GM18519 (cell line): ENCODE results near the gene MAN1C1.

Experiments
- ATAC-seq: cut with Tn5 transposase; IDR thresholded peaks from one replicate; pipeline ENCODE4 v1.9.1; 2021; ENCODE audit warnings: mild to moderate bottlenecking, moderate library complexity; ENCODE audit not compliant: unreplicated experiment, low FRiP score

MAN1C1 gene

GRCh38 chr1:25750923-25751605 lies 134.5 kb downstream of the MAN1C1 start:
- ATAC-seq: no peak

- ATAC-seq: no peak
Observed at GRCh38 chr1:25754470-25755181, 138.0 kb downstream of the MAN1C1 start.

GRCh38 chr1:25755475-25756125 lies 139.0 kb downstream of the MAN1C1 start:
- ATAC-seq: no peak

GRCh38 chr1:25756215-25756614 lies 139.6 kb downstream of the MAN1C1 start:
- no peak for ATAC-seq

- no peak for ATAC-seq
Observed at GRCh38 chr1:25757151-25757845, 140.7 kb downstream of the MAN1C1 start.

- no peak for ATAC-seq
Observed at GRCh38 chr1:25757846-25758185, 141.2 kb downstream of the MAN1C1 start.

- ATAC-seq: no peak
Observed at GRCh38 chr1:25758466-25759070, 142.0 kb downstream of the MAN1C1 start.

GRCh38 chr1:25760122-25760719 lies 143.6 kb downstream of the MAN1C1 start:
- no peak for ATAC-seq

GRCh38 chr1:25760871-25761270 lies 144.3 kb downstream of the MAN1C1 start:
- ATAC-seq: no peak

- no peak for ATAC-seq
Observed at GRCh38 chr1:25763493-25763892, 146.9 kb downstream of the MAN1C1 start.

GRCh38 chr1:25765136-25765922 lies 148.7 kb downstream of the MAN1C1 start:
- ATAC-seq: no peak

- no peak for ATAC-seq
Observed at GRCh38 chr1:25765923-25766589, 149.5 kb downstream of the MAN1C1 start.

GRCh38 chr1:25766721-25767436 lies 150.3 kb downstream of the MAN1C1 start:
- no peak for ATAC-seq

- no peak for ATAC-seq
Observed at GRCh38 chr1:25767437-25767770, 150.8 kb downstream of the MAN1C1 start.

GRCh38 chr1:25768999-25769398 lies 152.4 kb downstream of the MAN1C1 start:
- no peak for ATAC-seq

- no peak for ATAC-seq
Observed at GRCh38 chr1:25769625-25770383, 153.2 kb downstream of the MAN1C1 start.

GRCh38 chr1:25770541-25771220 lies 154.1 kb downstream of the MAN1C1 start:
- ATAC-seq: no peak
